ENCODE data around the gene RIN3. TPM values are rescaled to one million over a fixed set of nuclear protein-coding genes. Genes with fewer than 3 reads are reported as not detected.

RIN3 gene
- total RNA-seq, 1 experiment from 2014 or later, result 10.9 TPM

- DNase-seq (ENCODE audit: low read depth, low spot score) (no peak), ATAC-seq (no peak)
- Histone ChIP-seq H3K9me3 (ENCODE audit: control insufficient read depth, insufficient read depth, low read depth, low read length) (peaks cover 3% of the 10 kb centered on the region; the same call in 1 of the 2 replicates), H3K4me3 (ENCODE audit: low read depth in 2 of 2, low read length in 2 of 2) (no peak overlapping the region), H3K27me3 (ENCODE audit: control insufficient read depth, insufficient read depth, low read length) (no peaks in the 10 kb centered on the region), H3K36me3 (ENCODE audit: control insufficient read depth, insufficient read depth, low read length) (no peaks in the 10 kb centered on the region), H3K4me1 (ENCODE audit: control insufficient read depth, insufficient read depth, low read length) (no peaks in the 10 kb centered on the region), H3K27ac (ENCODE audit: low read length) (no peak overlapping the region)
- TF ChIP-seq SIN3A (IDR thresholded peaks at IDR 0.05; ENCODE audit: borderline replicate concordance, insufficient read depth, low read depth, low read length) (no peak), REST (IDR thresholded peaks at IDR 0.05; ENCODE audit: insufficient read depth in 1 of 2, low read depth in 2 of 2, low read length in 1 of 2) (no peak), TCF7L2 (IDR thresholded peaks at IDR 0.05; ENCODE audit: low read depth, low read length) (no peak), CTCF (IDR thresholded peaks at IDR 0.05) (no peak), POLR2AphosphoS5 (IDR thresholded peaks at IDR 0.05; ENCODE audit: low read depth, low read length) (no peak)
- intact Hi-C loops (cut with micrococcal nuclease; ENCODE audit: unreplicated experiment) (no loop called here), in situ Hi-C loops (cut with HindIII; ENCODE audit: low pct_unique_long_range_greater_than_20kb, low sequenced_read_pairs) (no loop called here)
- ChIA-PET POLR2A (no interaction called here), CTCF (no interaction called here)
- no TSS peak for BruUV-seq (replicated peaks)
Observed at GRCh38 chr14:92628636-92629035, 115.1 kb downstream of the RIN3 start.

- ATAC-seq (no peak), DNase-seq (ENCODE audit: low read depth, low spot score) (no peak)
- Histone ChIP-seq H3K9me3 (ENCODE audit: control insufficient read depth, insufficient read depth, low read depth, low read length) (peaks cover 3% of the 10 kb centered on the region; the same call in 1 of the 2 replicates), H3K36me3 (ENCODE audit: control insufficient read depth, insufficient read depth, low read length) (no peaks in the 10 kb centered on the region), H3K4me1 (ENCODE audit: control insufficient read depth, insufficient read depth, low read length) (no peaks in the 10 kb centered on the region), H3K4me3 (ENCODE audit: low read depth in 2 of 2, low read length in 2 of 2) (no peak overlapping the region), H3K27me3 (ENCODE audit: control insufficient read depth, insufficient read depth, low read length) (no peaks in the 10 kb centered on the region), H3K27ac (ENCODE audit: low read length) (no peak overlapping the region)
- no peak for TF ChIP-seq REST (IDR thresholded peaks at IDR 0.05; ENCODE audit: insufficient read depth in 1 of 2, low read depth in 2 of 2, low read length in 1 of 2)
- TF ChIP-seq POLR2AphosphoS5 (IDR thresholded peaks at IDR 0.05; ENCODE audit: low read depth, low read length), result no peak
- TF ChIP-seq SIN3A (IDR thresholded peaks at IDR 0.05; ENCODE audit: borderline replicate concordance, insufficient read depth, low read depth, low read length), result no peak
- no peak for TF ChIP-seq TCF7L2 (IDR thresholded peaks at IDR 0.05; ENCODE audit: low read depth, low read length)
- TF ChIP-seq CTCF (IDR thresholded peaks at IDR 0.05), result no peak
- ChIA-PET CTCF (no interaction called here), POLR2A (no interaction called here)
- in situ Hi-C loops (cut with HindIII; ENCODE audit: low pct_unique_long_range_greater_than_20kb, low sequenced_read_pairs), result no loop called here
- intact Hi-C loops (cut with micrococcal nuclease; ENCODE audit: unreplicated experiment), result no loop called here
- no TSS peak for BruUV-seq (replicated peaks)
Observed at GRCh38 chr14:92630367-92630766, 116.8 kb downstream of the RIN3 start.

Data from Panc1 (cell line).